Measurements from ENCODE around the gene HELT.
"Not testable (repeated sequence)": the region's sequence is repeated elsewhere in the genome, so short reads cannot be mapped to it uniquely, and the experiment has no call there.

HELT gene

GRCh38 chr4:185017964-185018772, at the start of gene HELT:
TSS of gene HELT (plus strand) at chr4:185018490. CDS start at chr4:185018929, 439 bp downstream.
- Histone ChIP-seq H3K27ac (ENCODE audit: low read depth, low read length) (no peak within 1 kb of the TSS), H3K9me3 (ENCODE audit: control insufficient read depth in 1 of 2, low read length in 2 of 2) (no peaks in the 10 kb centered on the region), H3K27me3 (ENCODE audit: control insufficient read depth in 1 of 2, insufficient read depth in 2 of 2, low read length in 2 of 2) (peaks cover 71 to 78% of the 10 kb centered on the region in 2 donors), H3K4me3 (ENCODE audit: low read depth in 1 of 2, low read length in 2 of 2) (no peak within 1 kb of the TSS), H3K4me1 (ENCODE audit: control insufficient read depth in 1 of 2, insufficient read depth in 2 of 2, low read length in 2 of 2) (no peaks in the 10 kb centered on the region), H3K36me3 (ENCODE audit: control insufficient read depth in 1 of 2, insufficient read depth in 2 of 2, low read length in 2 of 2) (no peaks in the 10 kb centered on the region), H3K9ac (ENCODE audit: low read depth in 1 of 2, low read length in 2 of 2) (no peak within 1 kb of the TSS)

GRCh38 chr4:184968784-184969201, 49.5 kb upstream of the HELT start:
- H3K9me3 ChIP-seq (ENCODE audit: control insufficient read depth in 1 of 2, low read length in 2 of 2), result peaks cover 0 to 4% of the 10 kb centered on the region in 2 donors
- H3K27ac ChIP-seq (ENCODE audit: low read depth, low read length), result no peak overlapping the region
- peaks cover 6 to 9% of the 10 kb centered on the region in 2 donors for H3K4me1 ChIP-seq (ENCODE audit: control insufficient read depth in 1 of 2, insufficient read depth in 2 of 2, low read length in 2 of 2)
- no peaks in the 10 kb centered on the region for H3K27me3 ChIP-seq (ENCODE audit: control insufficient read depth in 1 of 2, insufficient read depth in 2 of 2, low read length in 2 of 2)
- no peaks in the 10 kb centered on the region for H3K36me3 ChIP-seq (ENCODE audit: control insufficient read depth in 1 of 2, insufficient read depth in 2 of 2, low read length in 2 of 2)
- no peak overlapping the region for H3K4me3 ChIP-seq (ENCODE audit: low read depth in 1 of 2, low read length in 2 of 2)
- no peak overlapping the region for H3K9ac ChIP-seq (ENCODE audit: low read depth in 1 of 2, low read length in 2 of 2)

- H3K9me3 ChIP-seq (ENCODE audit: control insufficient read depth in 1 of 2, low read length in 2 of 2), result peaks cover 0 to 4% of the 10 kb centered on the region in 2 donors
Observed at GRCh38 chr4:184969610-184970009, 48.7 kb upstream of the HELT start.

GRCh38 chr4:184972991-184973390, 45.3 kb upstream of the HELT start:
- Histone ChIP-seq H3K27ac (ENCODE audit: low read depth, low read length) (no peak overlapping the region), H3K36me3 (ENCODE audit: control insufficient read depth in 1 of 2, insufficient read depth in 2 of 2, low read length in 2 of 2) (no peaks in the 10 kb centered on the region), H3K4me3 (ENCODE audit: low read depth in 1 of 2, low read length in 2 of 2) (no peak overlapping the region), H3K4me1 (ENCODE audit: control insufficient read depth in 1 of 2, insufficient read depth in 2 of 2, low read length in 2 of 2) (peaks cover 6 to 9% of the 10 kb centered on the region in 2 donors), H3K27me3 (ENCODE audit: control insufficient read depth in 1 of 2, insufficient read depth in 2 of 2, low read length in 2 of 2) (no peaks in the 10 kb centered on the region), H3K9ac (ENCODE audit: low read depth in 1 of 2, low read length in 2 of 2) (no peak overlapping the region), H3K9me3 (ENCODE audit: control insufficient read depth in 1 of 2, low read length in 2 of 2) (peaks cover 0 to 7% of the 10 kb centered on the region in 2 donors)

More at GRCh38 chr4:184969610-184970009, 48.7 kb upstream of the HELT start:
- Histone ChIP-seq H3K27me3 (ENCODE audit: control insufficient read depth in 1 of 2, insufficient read depth in 2 of 2, low read length in 2 of 2) (no peaks in the 10 kb centered on the region), H3K36me3 (ENCODE audit: control insufficient read depth in 1 of 2, insufficient read depth in 2 of 2, low read length in 2 of 2) (no peaks in the 10 kb centered on the region), H3K4me1 (ENCODE audit: control insufficient read depth in 1 of 2, insufficient read depth in 2 of 2, low read length in 2 of 2) (peaks cover 6 to 9% of the 10 kb centered on the region in 2 donors), H3K9ac (ENCODE audit: low read depth in 1 of 2, low read length in 2 of 2) (no peak overlapping the region), H3K27ac (ENCODE audit: low read depth, low read length) (no peak overlapping the region), H3K4me3 (ENCODE audit: low read depth in 1 of 2, low read length in 2 of 2) (no peak overlapping the region)

- H3K9ac ChIP-seq (ENCODE audit: low read depth in 1 of 2, low read length in 2 of 2); H3K27me3 ChIP-seq (ENCODE audit: control insufficient read depth in 1 of 2, insufficient read depth in 2 of 2, low read length in 2 of 2); H3K27ac ChIP-seq (ENCODE audit: low read depth, low read length); H3K36me3 ChIP-seq (ENCODE audit: control insufficient read depth in 1 of 2, insufficient read depth in 2 of 2, low read length in 2 of 2); H3K9me3 ChIP-seq (ENCODE audit: control insufficient read depth in 1 of 2, low read length in 2 of 2); H3K4me1 ChIP-seq (ENCODE audit: control insufficient read depth in 1 of 2, insufficient read depth in 2 of 2, low read length in 2 of 2); H3K4me3 ChIP-seq (ENCODE audit: low read depth in 1 of 2, low read length in 2 of 2): not testable (repeated sequence)
Observed at GRCh38 chr4:184976348-184976747, 41.9 kb upstream of the HELT start.

GRCh38 chr4:184977747-184978146, 40.5 kb upstream of the HELT start:
- H3K4me1 ChIP-seq (ENCODE audit: control insufficient read depth in 1 of 2, insufficient read depth in 2 of 2, low read length in 2 of 2), result no peaks in the 10 kb centered on the region
- no peaks in the 10 kb centered on the region for H3K36me3 ChIP-seq (ENCODE audit: control insufficient read depth in 1 of 2, insufficient read depth in 2 of 2, low read length in 2 of 2)
- H3K9ac ChIP-seq (ENCODE audit: low read depth in 1 of 2, low read length in 2 of 2), result no peak overlapping the region
- no peak overlapping the region for H3K4me3 ChIP-seq (ENCODE audit: low read depth in 1 of 2, low read length in 2 of 2)
- peaks cover 0 to 4% of the 10 kb centered on the region in 2 donors for H3K27me3 ChIP-seq (ENCODE audit: control insufficient read depth in 1 of 2, insufficient read depth in 2 of 2, low read length in 2 of 2)
- H3K27ac ChIP-seq (ENCODE audit: low read depth, low read length), result no peak overlapping the region
- peaks cover 0 to 3% of the 10 kb centered on the region in 2 donors for H3K9me3 ChIP-seq (ENCODE audit: control insufficient read depth in 1 of 2, low read length in 2 of 2)

- H3K27me3 ChIP-seq (ENCODE audit: control insufficient read depth in 1 of 2, insufficient read depth in 2 of 2, low read length in 2 of 2), result peaks cover 0 to 4% of the 10 kb centered on the region in 2 donors
- H3K4me1 ChIP-seq (ENCODE audit: control insufficient read depth in 1 of 2, insufficient read depth in 2 of 2, low read length in 2 of 2), result no peaks in the 10 kb centered on the region
- H3K9me3 ChIP-seq (ENCODE audit: control insufficient read depth in 1 of 2, low read length in 2 of 2), result peaks cover 0 to 3% of the 10 kb centered on the region in 2 donors
- H3K36me3 ChIP-seq (ENCODE audit: control insufficient read depth in 1 of 2, insufficient read depth in 2 of 2, low read length in 2 of 2), result no peaks in the 10 kb centered on the region
- H3K9ac ChIP-seq (ENCODE audit: low read depth in 1 of 2, low read length in 2 of 2), result no peak overlapping the region
- H3K27ac ChIP-seq (ENCODE audit: low read depth, low read length), result no peak overlapping the region
- no peak overlapping the region for H3K4me3 ChIP-seq (ENCODE audit: low read depth in 1 of 2, low read length in 2 of 2)
Observed at GRCh38 chr4:184978211-184978610, 40.1 kb upstream of the HELT start.

GRCh38 chr4:184979461-184980124, 38.7 kb upstream of the HELT start:
- no peak overlapping the region for H3K9ac ChIP-seq (ENCODE audit: low read depth in 1 of 2, low read length in 2 of 2)

GRCh38 chr4:184980261-184980660, 38.0 kb upstream of the HELT start:
- H3K4me1 ChIP-seq (ENCODE audit: control insufficient read depth in 1 of 2, insufficient read depth in 2 of 2, low read length in 2 of 2), result no peaks in the 10 kb centered on the region
- H3K36me3 ChIP-seq (ENCODE audit: control insufficient read depth in 1 of 2, insufficient read depth in 2 of 2, low read length in 2 of 2), result no peaks in the 10 kb centered on the region
- H3K9me3 ChIP-seq (ENCODE audit: control insufficient read depth in 1 of 2, low read length in 2 of 2), result peaks cover 0 to 3% of the 10 kb centered on the region in 2 donors
- peaks cover 0 to 4% of the 10 kb centered on the region in 2 donors for H3K27me3 ChIP-seq (ENCODE audit: control insufficient read depth in 1 of 2, insufficient read depth in 2 of 2, low read length in 2 of 2)
- H3K9ac ChIP-seq (ENCODE audit: low read depth in 1 of 2, low read length in 2 of 2), result no peak overlapping the region
- no peak overlapping the region for H3K27ac ChIP-seq (ENCODE audit: low read depth, low read length)
- no peak overlapping the region for H3K4me3 ChIP-seq (ENCODE audit: low read depth in 1 of 2, low read length in 2 of 2)

More at GRCh38 chr4:184979461-184980124, 38.7 kb upstream of the HELT start:
- Histone ChIP-seq H3K4me3 (ENCODE audit: low read depth in 1 of 2, low read length in 2 of 2) (no peak overlapping the region), H3K27me3 (ENCODE audit: control insufficient read depth in 1 of 2, insufficient read depth in 2 of 2, low read length in 2 of 2) (peaks cover 0 to 4% of the 10 kb centered on the region in 2 donors), H3K4me1 (ENCODE audit: control insufficient read depth in 1 of 2, insufficient read depth in 2 of 2, low read length in 2 of 2) (no peaks in the 10 kb centered on the region), H3K27ac (ENCODE audit: low read depth, low read length) (no peak overlapping the region), H3K36me3 (ENCODE audit: control insufficient read depth in 1 of 2, insufficient read depth in 2 of 2, low read length in 2 of 2) (no peaks in the 10 kb centered on the region), H3K9me3 (ENCODE audit: control insufficient read depth in 1 of 2, low read length in 2 of 2) (peaks cover 0 to 3% of the 10 kb centered on the region in 2 donors)

GRCh38 chr4:184983672-184984356, 34.5 kb upstream of the HELT start:
- no peak overlapping the region for H3K4me3 ChIP-seq (ENCODE audit: low read depth in 1 of 2, low read length in 2 of 2)

More at GRCh38 chr4:184983672-184984356, 34.5 kb upstream of the HELT start:
- Histone ChIP-seq H3K9me3 (ENCODE audit: control insufficient read depth in 1 of 2, low read length in 2 of 2) (no peaks in the 10 kb centered on the region), H3K36me3 (ENCODE audit: control insufficient read depth in 1 of 2, insufficient read depth in 2 of 2, low read length in 2 of 2) (no peaks in the 10 kb centered on the region), H3K4me1 (ENCODE audit: control insufficient read depth in 1 of 2, insufficient read depth in 2 of 2, low read length in 2 of 2) (no peaks in the 10 kb centered on the region), H3K27ac (ENCODE audit: low read depth, low read length) (no peak overlapping the region), H3K27me3 (ENCODE audit: control insufficient read depth in 1 of 2, insufficient read depth in 2 of 2, low read length in 2 of 2) (peaks cover 0 to 4% of the 10 kb centered on the region in 2 donors), H3K9ac (ENCODE audit: low read depth in 1 of 2, low read length in 2 of 2) (no peak overlapping the region)
